SK-N-SH (cell line): ENCODE data around the gene AGAP1. TPM values are rescaled to one million over a fixed set of nuclear protein-coding genes. Genes with fewer than 3 reads are reported as not detected.

Experiments
- CTCF ChIA-PET: fragments of 300-600, 350-600 bp; formaldehyde crosslinking; extraction: SDS; loops from one replicate; lab custom pipeline; 2021; lab: Yijun Ruan, JAX
- POLR2A ChIA-PET: fragments of 350-600 bp; sonication (Branson Sonifier 250); formaldehyde crosslinking; extraction: SDS; loops from one replicate; lab custom pipeline; 2020; ENCODE audit warnings: antibody characterized with exemption, inconsistent platforms; lab: Yijun Ruan, JAX
- DNase-seq: peaks from one replicate; pipeline ENCODE4 v3.0.0; 2012
- H2AFZ ChIP-seq: fragments of 200-600 bp; sonication (generic); 2 replicates; pipeline ENCODE4 v1.8.1; 2016; ENCODE audit warnings: antibody characterized with exemption, mild to moderate bottlenecking, low read depth
- H3F3A ChIP-seq: fragments of 200-600 bp; sonication (generic); replicated peaks from 2 replicates; pipeline ENCODE3; 2016; ENCODE audit warnings: antibody characterized with exemption, mild to moderate bottlenecking; ENCODE audit not compliant: insufficient read depth
- H3K27ac ChIP-seq, 2 experiments: fragments of 200-500 bp in 1 of 2; fragments of 200-600 bp in 1 of 2; sonication (Bioruptor generic) in 1 of 2; sonication (generic), shearing (Covaris generic) in 1 of 2; 2 replicates each; pipeline versions ENCODE4 v1.5.1 to v1.6.1; 2014 to 2016; ENCODE audit warnings: low read depth in 2 of 2, inconsistent platforms in 1 of 2, low read length in 1 of 2, mild to moderate bottlenecking in 1 of 2, mixed read lengths in 1 of 2
- H3K27me3 ChIP-seq: fragments of 200-600 bp; sonication (generic), shearing (Covaris generic); 2 replicates; pipeline ENCODE4 v1.6.1; 2016; ENCODE audit warnings: mixed run types; ENCODE audit not compliant: insufficient read depth
- H3K36me3 ChIP-seq, 2 experiments: fragments of 200-500 bp in 1 of 2; fragments of 200-600 bp in 1 of 2; sonication (Bioruptor generic) in 1 of 2; sonication (generic) in 1 of 2; replicated peaks in 1 of 2; 2 replicates each; pipeline versions ENCODE3 to v1.5.1; 2014 to 2016; ENCODE audit warnings: low read length in 1 of 2, mild to moderate bottlenecking in 1 of 2; ENCODE audit not compliant: insufficient read depth in 2 of 2, control insufficient read depth in 1 of 2
- H3K4me1 ChIP-seq, 2 experiments: fragments of 200-500 bp in 1 of 2; fragments of 200-600 bp in 1 of 2; sonication (Bioruptor generic) in 1 of 2; sonication (generic), shearing (Covaris generic) in 1 of 2; 2 replicates each; pipeline versions ENCODE4 v1.5.1 to v1.6.1; 2014 to 2016; ENCODE audit warnings: low read depth in 1 of 2, low read length in 1 of 2, mixed run types in 1 of 2; ENCODE audit not compliant: insufficient read depth in 2 of 2, control insufficient read depth in 1 of 2
- H3K4me2 ChIP-seq: fragments of 200-600 bp; sonication (generic), shearing (Covaris generic); 2 replicates; pipeline ENCODE4 v1.6.1; 2017; ENCODE audit warnings: mixed run types
- H3K4me3 ChIP-seq, 2 experiments: fragments of 200-500 bp in 1 of 2; fragments of 200-600 bp in 1 of 2; sonication (Bioruptor generic) in 1 of 2; sonication (generic), shearing (Covaris generic) in 1 of 2; 2 replicates each; pipeline versions ENCODE4 v1.5.1 to v1.8.1; 2014 to 2016; ENCODE audit warnings: low read depth in 2 of 2, inconsistent platforms in 1 of 2, low read length in 1 of 2, mild to moderate bottlenecking in 1 of 2, mixed read lengths in 1 of 2, moderate library complexity in 1 of 2
- H3K79me2 ChIP-seq: fragments of 200-600 bp; sonication (generic); 2 replicates; pipeline ENCODE4 v1.8.1; 2017; ENCODE audit warnings: mild to moderate bottlenecking; ENCODE audit not compliant: insufficient read depth
- H3K9ac ChIP-seq: fragments of 200-600 bp; sonication (generic); 2 replicates; pipeline ENCODE4 v1.6.1; 2017; ENCODE audit warnings: mixed run types
- H3K9me2 ChIP-seq: fragments of 200-600 bp; sonication (generic); 2 replicates; pipeline ENCODE4 v1.6.1; 2017; ENCODE audit warnings: mixed run types
- H3K9me3 ChIP-seq: fragments of 200-600 bp; sonication (generic); 2 replicates; pipeline ENCODE4 v1.6.1; 2017; ENCODE audit warnings: mixed run types, mild to moderate bottlenecking, moderate library complexity
- H4K20me1 ChIP-seq: fragments of 200-600 bp; sonication (generic); 2 replicates; pipeline ENCODE4 v1.6.1; 2017; ENCODE audit warnings: mild to moderate bottlenecking, mixed run types; ENCODE audit not compliant: insufficient read depth
- CHD2 ChIP-seq: fragments of 150-350 bp; IDR thresholded peaks from 2 replicates; pipeline ENCODE4 v1.6.1; 2018; ENCODE audit warnings: low read length; ENCODE audit not compliant: partially characterized antibody
- CTCF ChIP-seq: fragments of 200-600 bp; sonication (generic); IDR thresholded peaks from 2 replicates; pipeline ENCODE4 v1.6.1; 2017; ENCODE audit warnings: antibody characterized with exemption, mild to moderate bottlenecking, moderate library complexity
- ELF1 ChIP-seq: IDR thresholded peaks from 2 replicates; pipeline ENCODE4 v1.4.0; 2012
- EZH2phosphoT487 ChIP-seq: fragments of 200-600 bp; sonication (generic); IDR thresholded peaks from 2 replicates; pipeline ENCODE4 v1.6.1; 2017; ENCODE audit warnings: low read depth, mixed run types, mild to moderate bottlenecking, antibody characterized with exemption, moderate library complexity, borderline replicate concordance
- FOSL2 ChIP-seq: IDR thresholded peaks from 2 replicates; pipeline ENCODE4 v1.4.0; 2012; ENCODE audit warnings: low read depth, mild to moderate bottlenecking, moderate library complexity, borderline replicate concordance
- FOXJ3 ChIP-seq: sonication (generic); formaldehyde crosslinking; IDR thresholded peaks from 2 replicates; pipeline ENCODE4 v1.5.1; 2020; ENCODE audit warnings: mild to moderate bottlenecking, missing genetic modification reagents
- FOXM1 ChIP-seq: IDR thresholded peaks from 2 replicates; pipeline ENCODE4 v1.4.0; 2012; ENCODE audit warnings: low read depth, mild to moderate bottlenecking
- GABPA ChIP-seq: IDR thresholded peaks from 2 replicates; pipeline ENCODE4 v1.4.0; 2012; ENCODE audit warnings: low read depth, mild to moderate bottlenecking
- GATA2 ChIP-seq: sonication (generic); formaldehyde crosslinking; IDR thresholded peaks from 2 replicates; pipeline ENCODE4 v1.5.0; 2020; ENCODE audit warnings: mild to moderate bottlenecking, missing genetic modification reagents
- JUND ChIP-seq: IDR thresholded peaks from 2 replicates; pipeline ENCODE4 v1.4.0; 2012
- MEF2A ChIP-seq: IDR thresholded peaks from 2 replicates; pipeline ENCODE4 v1.4.0; 2012; ENCODE audit warnings: low read depth, borderline replicate concordance
- NFIC ChIP-seq: IDR thresholded peaks from 2 replicates; pipeline ENCODE4 v1.4.0; 2012; ENCODE audit warnings: borderline replicate concordance
- NRF1 ChIP-seq: IDR thresholded peaks from 2 replicates; pipeline ENCODE4 v1.6.1; 2012; ENCODE audit warnings: low read depth, mild to moderate bottlenecking, low read length
- PBX3 ChIP-seq: IDR thresholded peaks from 2 replicates; pipeline ENCODE4; 2012
- RFX5 ChIP-seq: IDR thresholded peaks from 2 replicates; pipeline ENCODE4 v1.6.1; 2012; ENCODE audit warnings: mild to moderate bottlenecking, improper control_type of control experiment, low read length
- RXRA ChIP-seq: IDR thresholded peaks from 2 replicates; pipeline ENCODE4 v1.4.0; 2012; ENCODE audit warnings: low read depth, mild to moderate bottlenecking, borderline replicate concordance
- SIN3A ChIP-seq: IDR thresholded peaks from 2 replicates; pipeline ENCODE4 v1.6.1; 2012; ENCODE audit warnings: low read depth, mild to moderate bottlenecking, low read length, moderate library complexity, borderline replicate concordance
- SMC3 ChIP-seq: IDR thresholded peaks from 2 replicates; pipeline ENCODE4 v1.6.1; 2012; ENCODE audit warnings: low read depth, low read length, improper control_type of control experiment
- TAF1 ChIP-seq: IDR thresholded peaks from 2 replicates; pipeline ENCODE4 v1.6.1; 2012; ENCODE audit warnings: low read depth, mild to moderate bottlenecking, low read length, moderate library complexity, borderline replicate concordance
- TCF12 ChIP-seq: IDR thresholded peaks from 2 replicates; pipeline ENCODE4 v1.4.0; 2012
- TEAD4 ChIP-seq: IDR thresholded peaks from 2 replicates; pipeline ENCODE4 v1.4.0; 2012; ENCODE audit warnings: mild to moderate bottlenecking, borderline replicate concordance; ENCODE audit not compliant: insufficient read depth
- USF1 ChIP-seq: IDR thresholded peaks from 2 replicates; pipeline ENCODE4 v1.4.0; 2012; ENCODE audit warnings: low read depth, borderline replicate concordance
- USF2 ChIP-seq: fragments of 150-350 bp; IDR thresholded peaks from 2 replicates; pipeline ENCODE4 v1.6.1; 2017; ENCODE audit warnings: antibody characterized with exemption, low read length, low read depth, borderline replicate concordance
- YY1 ChIP-seq: IDR thresholded peaks from 2 replicates; pipeline ENCODE4 v1.4.0; 2012; ENCODE audit warnings: low read depth, mild to moderate bottlenecking
- ZBTB33 ChIP-seq: IDR thresholded peaks from 2 replicates; pipeline ENCODE4 v1.4.0; 2012; ENCODE audit warnings: low read depth, borderline replicate concordance
- WGBS: methylation state at CpG from one replicate; pipeline ENCODE4 v1.1.6; 2017; ENCODE audit warnings: low lambda C conversion rate; 5-methylcytosine and 5-hydroxymethylcytosine counted together
- polyA plus RNA-seq, 3 experiments: library from polyadenylated mRNA; depleted of rRNA; stranded (reverse); fragments of >200 nt; gene quantifications; 2 replicates each; pipeline ENCODE4 v1.2.3, GENCODE V29; 2012
- TF ChIP-seq, protein P1 (sequence below): fragments of 150-350 bp; IDR thresholded peaks from 2 replicates; pipeline ENCODE4 v1.6.1; 2016; ENCODE audit warnings: mild to moderate bottlenecking, low read depth, low read length

AGAP1 gene
- polyA plus RNA-seq, 1 of the 3 experiments (the other 2 are of a cell fraction): 8.8 TPM

DNA sequence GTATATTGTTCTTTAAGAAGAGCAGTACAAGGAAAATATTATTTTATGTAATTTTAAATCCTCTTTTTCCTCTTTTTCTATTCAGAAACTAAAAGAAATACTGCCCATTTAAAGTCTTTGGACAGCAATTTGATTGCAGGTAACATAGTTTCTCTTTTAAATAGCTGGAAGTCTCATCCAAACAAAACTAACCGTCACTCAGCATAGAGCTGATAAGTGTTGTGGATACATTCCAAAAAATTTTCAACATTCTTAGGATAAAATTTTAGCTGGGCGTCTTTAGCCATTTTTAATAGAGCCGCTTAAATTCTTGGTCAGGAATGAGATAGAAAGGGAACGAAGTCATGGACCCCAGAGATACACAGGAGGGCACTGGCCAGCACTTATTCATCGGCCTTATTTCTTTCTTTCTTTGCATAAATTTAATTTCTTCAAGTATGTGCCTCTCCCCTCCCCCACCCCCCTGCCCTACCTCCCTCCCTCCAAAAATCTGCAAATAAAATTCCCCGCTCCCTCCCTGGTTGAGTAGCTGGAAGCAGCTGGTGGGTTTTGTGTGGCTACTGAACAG is 592.6 kb downstream of the AGAP1 start (continued):
- no peak for TF ChIP-seq PBX3
- no peak for TF ChIP-seq SIN3A
- TF ChIP-seq TAF1: no peak
- TF ChIP-seq JUND: no peak
- no peak for TF ChIP-seq NFIC
- TF ChIP-seq RFX5: no peak
- TF ChIP-seq GABPA: no peak
- TF ChIP-seq TEAD4: no peak
- no peak for TF ChIP-seq ELF1
- no peak for TF ChIP-seq FOXJ3 (CRISPR knock-in tag)

GRCh38 chr2:236086971-236087465 is 593.2 kb downstream of the AGAP1 start:
- POLR2A ChIA-PET: no interaction called here
- no peak for DNase-seq
- WGBS: 90% methylated on average over 7 of the region's 8 CpGs
- no peak for TF ChIP-seq ZBTB33
- TF ChIP-seq RXRA: no peak
- TF ChIP-seq FOXM1: no peak
- no peak for TF ChIP-seq FOSL2
- no peak for TF ChIP-seq NRF1
- no peak for TF ChIP-seq USF1
- no peak for TF ChIP-seq TCF12
- no peak for TF ChIP-seq MEF2A
- no peak for TF ChIP-seq CTCF
- no peak for TF ChIP-seq GABPA
- no peak for TF ChIP-seq USF2
- no peak for TF ChIP-seq TAF1
- TF ChIP-seq CHD2: no peak
- TF ChIP-seq, protein P1, sequence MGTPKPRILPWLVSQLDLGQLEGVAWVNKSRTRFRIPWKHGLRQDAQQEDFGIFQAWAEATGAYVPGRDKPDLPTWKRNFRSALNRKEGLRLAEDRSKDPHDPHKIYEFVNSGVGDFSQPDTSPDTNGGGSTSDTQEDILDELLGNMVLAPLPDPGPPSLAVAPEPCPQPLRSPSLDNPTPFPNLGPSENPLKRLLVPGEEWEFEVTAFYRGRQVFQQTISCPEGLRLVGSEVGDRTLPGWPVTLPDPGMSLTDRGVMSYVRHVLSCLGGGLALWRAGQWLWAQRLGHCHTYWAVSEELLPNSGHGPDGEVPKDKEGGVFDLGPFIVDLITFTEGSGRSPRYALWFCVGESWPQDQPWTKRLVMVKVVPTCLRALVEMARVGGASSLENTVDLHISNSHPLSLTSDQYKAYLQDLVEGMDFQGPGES: no peak
- TF ChIP-seq YY1: no peak
- no peak for TF ChIP-seq GATA2
- TF ChIP-seq FOXJ3 (CRISPR knock-in tag): no peak
- TF ChIP-seq SMC3: no peak
- no peak for TF ChIP-seq EZH2phosphoT487

More at GRCh38 chr2:236086971-236087465, 593.2 kb downstream of the AGAP1 start:
- peaks cover 15 to 27% of the 10 kb centered on the region in 2 experiments; a peak in 3 of 4 replicates for H3K4me1 ChIP-seq
- CTCF ChIA-PET: interaction anchor here (0.7 to 1.6 kb wide), 5 partner anchors 14 to 307 kb away, joined by 3 to 4 read pairs (median 3); no protein-coding TSS in a partner anchor
- H3K36me3 ChIP-seq: no peaks in the 10 kb centered on the region
- H3K9me3 ChIP-seq: no peaks in the 10 kb centered on the region
- H4K20me1 ChIP-seq: no peaks in the 10 kb centered on the region
- H3K27me3 ChIP-seq: no peaks in the 10 kb centered on the region
- no peak overlapping the region for H3K9ac ChIP-seq
- no peak overlapping the region for H3K4me3 ChIP-seq
- no peaks in the 10 kb centered on the region for H3K9me2 ChIP-seq
- no peak overlapping the region for H3K27ac ChIP-seq
- H3K4me2 ChIP-seq: no peak overlapping the region
- no peaks in the 10 kb centered on the region for H3K79me2 ChIP-seq
- H3F3A ChIP-seq: no peaks in the 10 kb centered on the region
- H2AFZ ChIP-seq: no peak overlapping the region
